HepG2 (cell line): ENCODE measurements around the gene STC2. TPM values are rescaled to one million over a fixed set of nuclear protein-coding genes. Genes with fewer than 3 reads are reported as not detected.

Source experiments
- AKAP8 ChIP-seq: sonication (generic); formaldehyde crosslinking; IDR thresholded peaks from 2 replicates; pipeline ENCODE4 v1.5.1; 2020; ENCODE audit warnings: mild to moderate bottlenecking, missing genetic modification reagents
- BORCS8-MEF2B ChIP-seq: sonication (generic); formaldehyde crosslinking; IDR thresholded peaks from 2 replicates; pipeline ENCODE4 v1.8.0; 2022; ENCODE audit warnings: mild to moderate bottlenecking, missing genetic modification reagents
- HCFC1 ChIP-seq: fragments of 150-350 bp; IDR thresholded peaks from 2 replicates; pipeline ENCODE4 v1.6.1; 2014; ENCODE audit warnings: low read depth, low read length
- IRF1 ChIP-seq: sonication (generic); formaldehyde crosslinking; IDR thresholded peaks from 2 replicates; pipeline ENCODE4 v1.4.0; 2020; ENCODE audit warnings: low read depth, mild to moderate bottlenecking, missing genetic modification reagents
- JUN ChIP-seq: sonication (generic); formaldehyde crosslinking; IDR thresholded peaks from 2 replicates; pipeline ENCODE4 v1.4.0; 2020; ENCODE audit warnings: mild to moderate bottlenecking, missing genetic modification reagents
- JUNB ChIP-seq: sonication (generic); formaldehyde crosslinking; IDR thresholded peaks from 2 replicates; pipeline ENCODE4 v1.8.0; 2022; ENCODE audit warnings: missing genetic modification reagents, mild to moderate bottlenecking, borderline replicate concordance
- LCORL ChIP-seq, 2 experiments: fragments of 450-650 bp in 1 of 2; sonication (generic) in 1 of 2; formaldehyde crosslinking in 1 of 2; IDR thresholded peaks; 2 replicates each; pipeline versions ENCODE4 v1.5.0 to v1.6.1; 2017 to 2020; ENCODE audit warnings: antibody characterized with exemption in 1 of 2, missing genetic modification reagents in 1 of 2
- MED8 ChIP-seq: sonication (generic); formaldehyde crosslinking; IDR thresholded peaks from 2 replicates; pipeline ENCODE4 v1.8.1; 2023; ENCODE audit warnings: mild to moderate bottlenecking, missing genetic modification reagents; ENCODE audit not compliant: insufficient replicate concordance
- NR2F1 ChIP-seq, 2 experiments: fragments of 450-650 bp in 1 of 2; formaldehyde crosslinking in 1 of 2; IDR thresholded peaks; 2 replicates each; pipeline versions ENCODE4 v1.5.0 to v1.6.1; 2016 to 2020; ENCODE audit warnings: mild to moderate bottlenecking in 1 of 2, missing compliant biosample characterization in 1 of 2, missing genetic modification reagents in 1 of 2, moderate library complexity in 1 of 2
- POLR2A ChIP-seq, 2 experiments: IDR thresholded peaks; 2 replicates each; pipeline ENCODE4 v1.6.1; 2011; ENCODE audit warnings: low read depth in 2 of 2, low read length in 2 of 2, mild to moderate bottlenecking in 1 of 2, moderate library complexity in 1 of 2; ENCODE audit not compliant: insufficient read depth in 1 of 2
- RNF219 ChIP-seq: sonication (generic); formaldehyde crosslinking; IDR thresholded peaks from 2 replicates; pipeline ENCODE4 v1.5.0; 2020; ENCODE audit warnings: mild to moderate bottlenecking, missing genetic modification reagents
- ZNF280B ChIP-seq: sonication (generic); formaldehyde crosslinking; IDR thresholded peaks from 2 replicates; pipeline ENCODE4 v1.5.0; 2020; ENCODE audit warnings: missing genetic modification reagents, mild to moderate bottlenecking, borderline replicate concordance
- ZNF317 ChIP-seq: sonication (generic); formaldehyde crosslinking; IDR thresholded peaks from 2 replicates; pipeline ENCODE4 v1.5.0; 2020; ENCODE audit warnings: mild to moderate bottlenecking, missing genetic modification reagents
- ZNF343 ChIP-seq: sonication (generic); formaldehyde crosslinking; IDR thresholded peaks from 2 replicates; pipeline ENCODE4 v1.4.0; 2020; ENCODE audit warnings: mild to moderate bottlenecking, missing genetic modification reagents
- ZNF562 ChIP-seq: sonication (generic); formaldehyde crosslinking; IDR thresholded peaks from 2 replicates; pipeline ENCODE4 v1.8.0; 2022; ENCODE audit warnings: missing genetic modification reagents, borderline replicate concordance
- ZNF770 ChIP-seq: sonication (generic); formaldehyde crosslinking; IDR thresholded peaks from 2 replicates; pipeline ENCODE4 v1.5.0; 2020; ENCODE audit warnings: mild to moderate bottlenecking, missing genetic modification reagents
- ZNF800 ChIP-seq: sonication (generic); formaldehyde crosslinking; IDR thresholded peaks from 2 replicates; pipeline ENCODE4 v1.4.0; 2020; ENCODE audit warnings: missing genetic modification reagents
- ZNF879 ChIP-seq: sonication (generic); formaldehyde crosslinking; IDR thresholded peaks from 2 replicates; pipeline ENCODE4 v1.8.1; 2023; ENCODE audit warnings: missing genetic modification reagents
- polyA plus RNA-seq, 8 experiments: library from polyadenylated mRNA; depleted of rRNA in 3 of 8; stranded (reverse) in 7 of 8; unstranded in 1 of 8; fragments of >200 nt; fragmentation: Illumina TruSeq in 4 of 8; extraction: Trizol in 4 of 8; gene quantifications; 2 replicates each; pipeline versions ENCODE4 v1.2.1 to v1.2.3, GENCODE V29; 2011 to 2016; ENCODE audit warnings: low read depth in 4 of 8, missing spikeins in 1 of 8, mixed read lengths in 1 of 8; ENCODE audit not compliant: insufficient read depth in 1 of 8
- total RNA-seq, 5 experiments: library from RNA; depleted of rRNA; stranded (reverse); fragments of >200 nt; fragmentation: Illumina TruSeq; extraction: Trizol; gene quantifications; 2 replicates each; pipeline ENCODE4 v1.2.3, GENCODE V29; 2016; ENCODE audit warnings: low read depth in 1 of 5

The STC2 gene
- total and polyA plus RNA-seq, 2 of the 13 experiments (the other 11 are each of a cell fraction or from before 2014, with no cell fraction given), result 27.1 to 69.2 TPM

GRCh38 chr5:173296737-173297676, 31.2 kb downstream of the STC2 start (continued):
- TF ChIP-seq HCFC1 (no peak), POLR2A (IDR thresholded peaks at IDR 0.05; ENCODE audit: insufficient read depth in 1 of 2, low read depth in 2 of 2, low read length in 2 of 2) (0 out of 4 replicates have a peak, but pooled peaks of 1 of the 2 experiments have one; percentile 27), JUNB (CRISPR knock-in tag) (no peak), JUN (CRISPR knock-in tag) (no peak), ZNF343 (CRISPR knock-in tag) (no peak), ZNF280B (CRISPR knock-in tag) (no peak; the same call in 1 of the 2 replicates), ZNF770 (peak; percentile 58; the same call in 1 of the 2 replicates), BORCS8-MEF2B (peak; percentile 27; the same call in 1 of the 2 replicates), ZNF562 (CRISPR knock-in tag) (no peak), LCORL (IDR thresholded peaks at IDR 0.05) (no peak), LCORL (CRISPR knock-in tag; IDR thresholded peaks at IDR 0.05) (peak; percentile 15; the same call in 1 of the 2 replicates), NR2F1 (CRISPR knock-in tag; IDR thresholded peaks at IDR 0.05) (no peak; a peak in 1 of 4 replicates), ZNF800 (CRISPR knock-in tag) (no peak), MED8 (no peak), ZNF879 (CRISPR knock-in tag) (no peak), ZNF317 (CRISPR knock-in tag) (0 out of 2 replicates have a peak, but pooled peaks have one; percentile 21), IRF1 (no peak), AKAP8 (CRISPR knock-in tag) (no peak), RNF219 (no peak)
